HG03196 (cell line): ENCODE measurements around the gene TSNAX.
"Not testable (repeated sequence)": the region's sequence is repeated elsewhere in the genome, so short reads cannot be mapped to it uniquely, and the experiment has no call there.

ENCODE experiments used
- ATAC-seq: cut with Tn5 transposase; IDR thresholded peaks from one replicate; pipeline ENCODE4 v1.9.1; 2021; ENCODE audit not compliant: unreplicated experiment

The TSNAX gene

GRCh38 chr1:231558708-231559185 lies 30.3 kb downstream of the TSNAX start:
- ATAC-seq: no peak

GRCh38 chr1:231561647-231562383 lies 33.3 kb downstream of the TSNAX start:
- no peak for ATAC-seq

- no peak for ATAC-seq
Observed at GRCh38 chr1:231563247-231563646, 34.8 kb downstream of the TSNAX start.

- ATAC-seq: no peak
Observed at GRCh38 chr1:231564373-231564772, 35.9 kb downstream of the TSNAX start.

- ATAC-seq: no peak
Observed at GRCh38 chr1:231566496-231566895, 38.0 kb downstream of the TSNAX start.

GRCh38 chr1:231570262-231570661 lies 41.8 kb downstream of the TSNAX start:
- ATAC-seq: not testable (repeated sequence)

GRCh38 chr1:231571904-231572303 lies 43.4 kb downstream of the TSNAX start:
- no peak for ATAC-seq

GRCh38 chr1:231575472-231575871 lies 47.0 kb downstream of the TSNAX start:
- no peak for ATAC-seq

- no peak for ATAC-seq
Observed at GRCh38 chr1:231576804-231577718, 48.6 kb downstream of the TSNAX start.

GRCh38 chr1:231580874-231581273 lies 52.4 kb downstream of the TSNAX start:
- no peak for ATAC-seq

- no peak for ATAC-seq
Observed at GRCh38 chr1:231581859-231582258, 53.4 kb downstream of the TSNAX start.

GRCh38 chr1:231583376-231583775 lies 54.9 kb downstream of the TSNAX start:
- no peak for ATAC-seq

- no peak for ATAC-seq
Observed at GRCh38 chr1:231584117-231584516, 55.6 kb downstream of the TSNAX start.

- no peak for ATAC-seq
Observed at GRCh38 chr1:231584921-231585320, 56.5 kb downstream of the TSNAX start.

GRCh38 chr1:231590453-231591198 lies 62.2 kb downstream of the TSNAX start:
- no peak for ATAC-seq

GRCh38 chr1:231591466-231591865 lies 63.0 kb downstream of the TSNAX start:
- ATAC-seq: no peak

GRCh38 chr1:231592809-231593208 lies 64.3 kb downstream of the TSNAX start:
- ATAC-seq: no peak

- ATAC-seq: not testable (repeated sequence)
Observed at GRCh38 chr1:231593264-231593663, 64.8 kb downstream of the TSNAX start.

- ATAC-seq: no peak
Observed at GRCh38 chr1:231594123-231594522, 65.7 kb downstream of the TSNAX start.

- no peak for ATAC-seq
Observed at GRCh38 chr1:231594749-231595148, 66.3 kb downstream of the TSNAX start.

- no peak for ATAC-seq
Observed at GRCh38 chr1:231596337-231596791, 67.9 kb downstream of the TSNAX start.
